NT2/D1 (cell line): ENCODE measurements around the gene KBTBD13.

ENCODE experiments used
- SUZ12 ChIP-seq: IDR thresholded peaks from 2 replicates; pipeline ENCODE4 v1.6.1; 2011; ENCODE audit not compliant: insufficient read length, insufficient read depth; ENCODE audit errors: extremely low read depth
- ZNF274 ChIP-seq: IDR thresholded peaks from 2 replicates; pipeline ENCODE4 v1.6.1; 2011; ENCODE audit warnings: mild to moderate bottlenecking, low read depth, low read length

- TF ChIP-seq SUZ12: no peak
- no peak for TF ChIP-seq ZNF274
Measured at GRCh38 chr15:65059369-65059750, 17.2 kb upstream of the KBTBD13 start.
